Measurements from ENCODE around the gene NEUROD6. TPM values are rescaled to one million over a fixed set of nuclear protein-coding genes. Genes with fewer than 3 reads are reported as not detected.

Gene NEUROD6
- total RNA-seq, 2 donors from 2014 or later = not detected

DNA sequence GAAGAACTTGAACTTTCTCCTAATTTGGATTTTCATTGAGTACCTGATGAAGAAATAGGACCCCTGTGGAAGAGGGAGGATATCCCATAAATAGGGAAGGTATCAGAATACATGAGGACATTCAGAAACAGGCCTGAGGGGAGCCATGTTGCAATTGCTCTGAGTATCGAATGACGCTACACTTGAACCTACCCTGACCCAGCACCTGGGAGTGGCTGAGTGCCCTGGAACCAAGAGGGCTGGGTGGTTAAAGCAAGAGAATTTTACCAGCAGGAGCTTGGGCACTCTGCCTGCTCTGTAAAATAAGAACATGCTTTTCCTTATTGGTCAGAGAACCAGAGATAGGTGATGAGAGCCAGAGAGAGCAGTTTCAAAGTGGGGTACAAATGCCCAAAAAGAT lies 7.2 kb downstream of the NEUROD6 start:
- no peak overlapping the region for H3K27ac ChIP-seq
- H3K4me3 ChIP-seq = no peak overlapping the region
- TF ChIP-seq CTCF (IDR thresholded peaks at IDR 0.05) = no peak
- H3K27me3 ChIP-seq = peaks cover 16% of the 10 kb centered on the region
- H3K36me3 ChIP-seq = no peaks in the 10 kb centered on the region
- no peaks in the 10 kb centered on the region for H3K4me1 ChIP-seq
- DNase-seq = no peak
- no peak overlapping the region for H3K9ac ChIP-seq (ENCODE audit: low read depth in 2 of 2, low read length in 2 of 2)
- H3K9me3 ChIP-seq = no peaks in the 10 kb centered on the region
- intact Hi-C loops (cut with DNase I) = no loop called here

GRCh38 chr7:31327071-31327470 lies 13.5 kb downstream of the NEUROD6 start:
- no peak for DNase-seq
- Histone ChIP-seq H3K4me1 (no peaks in the 10 kb centered on the region), H3K27ac (no peak overlapping the region), H3K4me3 (no peak overlapping the region), H3K9me3 (no peaks in the 10 kb centered on the region), H3K27me3 (no peaks in the 10 kb centered on the region), H3K36me3 (no peaks in the 10 kb centered on the region), H3K9ac (ENCODE audit: low read depth in 2 of 2, low read length in 2 of 2) (no peak overlapping the region)
- intact Hi-C loops (cut with DNase I) = no loop called here
- TF ChIP-seq CTCF (IDR thresholded peaks at IDR 0.05) = no peak

- Histone ChIP-seq H3K4me3 (no peak overlapping the region), H3K4me1 (no peaks in the 10 kb centered on the region), H3K27ac (no peak overlapping the region), H3K27me3 (no peaks in the 10 kb centered on the region), H3K9me3 (no peaks in the 10 kb centered on the region), H3K9ac (ENCODE audit: low read depth in 2 of 2, low read length in 2 of 2) (no peak overlapping the region), H3K36me3 (no peaks in the 10 kb centered on the region)
- DNase-seq = no peak
- no peak for TF ChIP-seq CTCF (IDR thresholded peaks at IDR 0.05)
- intact Hi-C loops (cut with DNase I) = no loop called here
These were observed 14.1 kb downstream of the NEUROD6 start for GRCh38 chr7:31326416-31326815.

- H3K27ac ChIP-seq = no peak overlapping the region
- H3K4me3 ChIP-seq = no peak overlapping the region
- H3K36me3 ChIP-seq = no peaks in the 10 kb centered on the region
- no peaks in the 10 kb centered on the region for H3K27me3 ChIP-seq
- H3K9me3 ChIP-seq = no peaks in the 10 kb centered on the region
- intact Hi-C loops (cut with DNase I) = no loop called here
- TF ChIP-seq CTCF (IDR thresholded peaks at IDR 0.05) = no peak
- DNase-seq = no peak
- no peak overlapping the region for H3K9ac ChIP-seq (ENCODE audit: low read depth in 2 of 2, low read length in 2 of 2)
- H3K4me1 ChIP-seq = no peaks in the 10 kb centered on the region
These were observed 17.4 kb downstream of the NEUROD6 start for GRCh38 chr7:31323101-31323500.

DNA sequence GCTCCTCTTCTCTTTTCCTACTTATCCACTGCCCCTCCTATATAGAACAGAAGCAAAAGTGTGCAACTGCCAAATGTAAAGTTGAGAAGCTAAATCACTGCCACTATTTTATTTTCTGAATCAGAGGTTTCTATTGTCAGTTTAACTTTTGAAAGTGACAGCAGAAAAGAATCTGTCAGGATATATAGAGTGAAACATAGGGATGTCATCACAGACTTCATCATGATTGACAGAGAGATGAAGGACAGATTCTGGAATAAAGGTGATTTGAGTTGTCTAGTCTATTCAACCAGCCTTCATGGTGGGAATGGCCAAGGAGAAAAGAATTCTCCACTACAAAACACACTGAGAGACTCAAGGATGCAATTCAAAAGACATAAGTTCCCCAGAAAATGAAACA lies 19.9 kb downstream of the NEUROD6 start:
- Histone ChIP-seq H3K27ac (no peak overlapping the region), H3K9me3 (no peaks in the 10 kb centered on the region), H3K4me3 (no peak overlapping the region), H3K36me3 (no peaks in the 10 kb centered on the region), H3K27me3 (no peaks in the 10 kb centered on the region), H3K9ac (ENCODE audit: low read depth in 2 of 2, low read length in 2 of 2) (no peak overlapping the region), H3K4me1 (no peaks in the 10 kb centered on the region)
- DNase-seq = no peak
- no peak for TF ChIP-seq CTCF (IDR thresholded peaks at IDR 0.05)
- intact Hi-C loops (cut with DNase I) = no loop called here

DNA sequence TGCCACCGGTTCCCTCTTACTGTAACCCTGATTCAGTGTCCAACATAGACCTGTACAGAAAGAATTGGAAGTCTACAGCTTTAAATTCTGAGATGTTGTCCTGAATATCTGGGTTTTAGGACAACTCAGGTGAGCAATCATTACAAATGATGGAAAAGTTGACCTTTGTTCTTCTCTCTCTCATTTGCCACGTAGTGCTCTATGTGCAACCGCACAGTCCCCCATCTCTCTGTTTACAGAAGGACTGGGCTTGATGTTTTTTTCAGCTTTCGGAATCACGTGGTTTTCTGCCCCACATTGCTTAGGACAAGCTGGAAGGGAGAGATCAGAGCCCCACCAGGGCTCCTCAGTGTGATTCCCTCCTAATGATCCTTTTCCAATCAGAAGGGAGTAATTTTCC lies 22.2 kb downstream of the NEUROD6 start:
- H3K27me3 ChIP-seq = no peaks in the 10 kb centered on the region
- no peak overlapping the region for H3K9ac ChIP-seq (ENCODE audit: low read depth in 2 of 2, low read length in 2 of 2)
- H3K27ac ChIP-seq = no peak overlapping the region
- DNase-seq = no peak
- no peak for TF ChIP-seq CTCF (IDR thresholded peaks at IDR 0.05)
- intact Hi-C loops (cut with DNase I) = no loop called here
- no peaks in the 10 kb centered on the region for H3K9me3 ChIP-seq
- no peaks in the 10 kb centered on the region for H3K36me3 ChIP-seq
- H3K4me1 ChIP-seq = no peaks in the 10 kb centered on the region
- no peak overlapping the region for H3K4me3 ChIP-seq

Data from colonic mucosa (tissue), 4 donors.